C4-2B (cell line): ENCODE data around the gene PPP2R2B.

ENCODE experiments used
- ZFX ChIP-seq: fragments of 450-650 bp; IDR thresholded peaks from 2 replicates; pipeline ENCODE4 v1.6.1; 2017
- TF ChIP-seq, protein P1 (sequence below): fragments of 450-650 bp; conservative IDR thresholded peaks from 2 replicates; pipeline ENCODE4 v1.5.1; 2017; ENCODE audit warnings: mild to moderate bottlenecking

DNA sequence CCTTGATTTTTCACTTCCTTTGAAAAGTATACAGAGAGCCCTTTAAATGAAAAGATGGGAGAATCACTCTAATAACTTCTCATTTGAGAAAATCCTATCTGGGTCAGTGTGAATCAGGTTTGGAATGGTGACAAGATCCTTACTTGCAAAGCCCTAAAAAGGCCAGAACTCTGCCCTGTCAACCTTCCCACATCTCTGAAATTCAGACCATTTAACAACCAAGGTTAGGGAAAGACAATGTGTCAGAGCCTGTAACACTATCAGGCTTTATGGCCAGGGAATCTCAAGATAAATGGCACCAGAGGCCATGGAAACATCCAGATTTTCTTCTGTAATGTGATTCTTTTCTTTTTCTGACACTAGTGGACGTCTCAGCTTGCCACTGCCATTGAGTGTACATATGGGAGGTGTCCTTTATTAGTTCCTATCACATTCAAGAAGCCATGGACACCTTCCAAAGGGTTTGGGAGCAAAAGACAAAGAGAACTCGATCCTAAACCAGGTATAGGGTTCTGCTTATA, 196.9 kb downstream of the PPP2R2B start:
- TF ChIP-seq, protein P1, sequence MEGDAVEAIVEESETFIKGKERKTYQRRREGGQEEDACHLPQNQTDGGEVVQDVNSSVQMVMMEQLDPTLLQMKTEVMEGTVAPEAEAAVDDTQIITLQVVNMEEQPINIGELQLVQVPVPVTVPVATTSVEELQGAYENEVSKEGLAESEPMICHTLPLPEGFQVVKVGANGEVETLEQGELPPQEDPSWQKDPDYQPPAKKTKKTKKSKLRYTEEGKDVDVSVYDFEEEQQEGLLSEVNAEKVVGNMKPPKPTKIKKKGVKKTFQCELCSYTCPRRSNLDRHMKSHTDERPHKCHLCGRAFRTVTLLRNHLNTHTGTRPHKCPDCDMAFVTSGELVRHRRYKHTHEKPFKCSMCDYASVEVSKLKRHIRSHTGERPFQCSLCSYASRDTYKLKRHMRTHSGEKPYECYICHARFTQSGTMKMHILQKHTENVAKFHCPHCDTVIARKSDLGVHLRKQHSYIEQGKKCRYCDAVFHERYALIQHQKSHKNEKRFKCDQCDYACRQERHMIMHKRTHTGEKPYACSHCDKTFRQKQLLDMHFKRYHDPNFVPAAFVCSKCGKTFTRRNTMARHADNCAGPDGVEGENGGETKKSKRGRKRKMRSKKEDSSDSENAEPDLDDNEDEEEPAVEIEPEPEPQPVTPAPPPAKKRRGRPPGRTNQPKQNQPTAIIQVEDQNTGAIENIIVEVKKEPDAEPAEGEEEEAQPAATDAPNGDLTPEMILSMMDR: no peak
- TF ChIP-seq ZFX: no peak
